Body of pancreas (tissue), 4 donors: Measurements from ENCODE around the gene GPR139. TPM values are rescaled to one million over a fixed set of nuclear protein-coding genes. Genes with fewer than 3 reads are reported as not detected.

Source experiments
- ATAC-seq: fragments of 150-250 bp; one replicate; pipeline ENCODE4 v1.9.1; 2016
- DNase-seq, 4 donors: peaks; one replicate each; pipeline ENCODE4 v3.0.0-alpha.2; 2019
- H3K27ac ChIP-seq, 4 donors: fragments of 200-600 bp; sonication (generic); 1 replicate in 3 of 4; 2 replicates in 1 of 4; pipeline versions ENCODE4 v1.5.1 to v1.6.1; 2016 to 2019; ENCODE audit warnings: mild to moderate bottlenecking in 1 of 4, mixed read lengths in 1 of 4, moderate library complexity in 1 of 4
- H3K27me3 ChIP-seq, 2 donors: fragments of 200-600 bp; sonication (generic); one replicate each; pipeline ENCODE4 v1.6.0; 2016; ENCODE audit warnings: mild to moderate bottlenecking in 1 of 2
- H3K36me3 ChIP-seq, 2 donors: fragments of 200-600 bp; sonication (generic); replicated peaks in 1 of 2; 2 replicates each; pipeline ENCODE4 v1.5.1; 2016; ENCODE audit warnings: low read depth in 2 of 2; ENCODE audit not compliant: insufficient read depth in 1 of 2
- H3K4me1 ChIP-seq: fragments of 200-600 bp; sonication (generic); one replicate; pipeline ENCODE4 v1.6.0; 2016
- H3K4me3 ChIP-seq, 2 donors: fragments of 200-600 bp; sonication (generic); 1 replicate in 1 of 2; 2 replicates in 1 of 2; pipeline ENCODE4 v1.5.1; 2016 to 2019
- H3K9me3 ChIP-seq, 3 donors: fragments of 200-600 bp; sonication (generic); 1 replicate in 2 of 3; 2 replicates in 1 of 3; pipeline ENCODE4 v1.5.1; 2016
- POLR2A ChIP-seq, 3 donors: fragments of 450-650 bp; IDR thresholded peaks; one replicate each; pipeline ENCODE4 v1.6.1; 2016; ENCODE audit warnings: antibody characterized with exemption in 3 of 3, mild to moderate bottlenecking in 2 of 3
- WGBS, 2 donors: methylation state at CpG; one replicate each; pipeline ENCODE4 v1.1.5; 2017; 5-methylcytosine and 5-hydroxymethylcytosine counted together
- intact Hi-C: fragments of 100-400 bp; cut with DNase I; formaldehyde crosslinking; loops from one replicate; pipeline ENCODE4 v1.15.1; 2023
- total RNA-seq, 2 donors: library from RNA; depleted of rRNA; stranded (reverse); fragments of >200 nt; gene quantifications; one replicate each; pipeline ENCODE4 v1.1.0, GENCODE V29; 2016
- TF ChIP-seq, protein P1 (sequence below), 7 experiments: fragments of 450-650 bp in 4 of 7; fragments of 200-600 bp in 3 of 7; sonication (generic) in 3 of 7; IDR thresholded peaks; one replicate each; pipeline ENCODE4 v1.5.1; 2016 to 2019; ENCODE audit warnings: antibody characterized with exemption in 7 of 7

GPR139 gene
- total RNA-seq, 2 donors from 2014 or later, result not detected

DNA sequence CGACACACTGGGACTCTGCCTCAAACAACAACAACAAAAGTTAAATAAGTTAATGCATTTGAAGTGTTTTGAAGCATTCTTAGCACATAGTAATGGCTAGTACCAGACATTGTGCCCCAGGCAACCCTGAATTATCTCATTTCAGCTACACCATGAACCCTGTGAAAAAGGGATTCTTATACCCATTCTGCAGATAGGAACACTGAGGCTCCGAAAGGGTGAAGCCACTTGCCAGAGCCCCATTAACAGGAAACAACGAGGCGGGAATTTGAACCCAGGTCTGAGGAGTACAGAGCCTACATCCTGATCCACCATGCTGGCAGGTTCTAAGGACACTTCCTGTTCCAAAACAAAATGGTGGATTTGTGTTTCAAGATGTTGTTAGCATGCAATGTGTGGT, 9.2 kb downstream of the GPR139 start:
- no peaks in the 10 kb centered on the region for H3K27me3 ChIP-seq
- intact Hi-C loops, result no loop called here
- DNase-seq (no peak), ATAC-seq (no peak)
- TF ChIP-seq, protein P1, sequence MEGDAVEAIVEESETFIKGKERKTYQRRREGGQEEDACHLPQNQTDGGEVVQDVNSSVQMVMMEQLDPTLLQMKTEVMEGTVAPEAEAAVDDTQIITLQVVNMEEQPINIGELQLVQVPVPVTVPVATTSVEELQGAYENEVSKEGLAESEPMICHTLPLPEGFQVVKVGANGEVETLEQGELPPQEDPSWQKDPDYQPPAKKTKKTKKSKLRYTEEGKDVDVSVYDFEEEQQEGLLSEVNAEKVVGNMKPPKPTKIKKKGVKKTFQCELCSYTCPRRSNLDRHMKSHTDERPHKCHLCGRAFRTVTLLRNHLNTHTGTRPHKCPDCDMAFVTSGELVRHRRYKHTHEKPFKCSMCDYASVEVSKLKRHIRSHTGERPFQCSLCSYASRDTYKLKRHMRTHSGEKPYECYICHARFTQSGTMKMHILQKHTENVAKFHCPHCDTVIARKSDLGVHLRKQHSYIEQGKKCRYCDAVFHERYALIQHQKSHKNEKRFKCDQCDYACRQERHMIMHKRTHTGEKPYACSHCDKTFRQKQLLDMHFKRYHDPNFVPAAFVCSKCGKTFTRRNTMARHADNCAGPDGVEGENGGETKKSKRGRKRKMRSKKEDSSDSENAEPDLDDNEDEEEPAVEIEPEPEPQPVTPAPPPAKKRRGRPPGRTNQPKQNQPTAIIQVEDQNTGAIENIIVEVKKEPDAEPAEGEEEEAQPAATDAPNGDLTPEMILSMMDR (IDR thresholded peaks at IDR 0.05), result no peak
- no peak for TF ChIP-seq POLR2A (IDR thresholded peaks at IDR 0.05)
- no peaks in the 10 kb centered on the region for H3K36me3 ChIP-seq
- no peaks in the 10 kb centered on the region for H3K4me1 ChIP-seq
- H3K27ac ChIP-seq, result no peak overlapping the region
- no peak overlapping the region for H3K4me3 ChIP-seq
- H3K9me3 ChIP-seq, result peaks cover 0 to 5% (median 0%) of the 10 kb centered on the region in 3 donors
- 75 to 88% methylated on average over 4 of the region's 4 CpGs for WGBS, 2 donors

DNA sequence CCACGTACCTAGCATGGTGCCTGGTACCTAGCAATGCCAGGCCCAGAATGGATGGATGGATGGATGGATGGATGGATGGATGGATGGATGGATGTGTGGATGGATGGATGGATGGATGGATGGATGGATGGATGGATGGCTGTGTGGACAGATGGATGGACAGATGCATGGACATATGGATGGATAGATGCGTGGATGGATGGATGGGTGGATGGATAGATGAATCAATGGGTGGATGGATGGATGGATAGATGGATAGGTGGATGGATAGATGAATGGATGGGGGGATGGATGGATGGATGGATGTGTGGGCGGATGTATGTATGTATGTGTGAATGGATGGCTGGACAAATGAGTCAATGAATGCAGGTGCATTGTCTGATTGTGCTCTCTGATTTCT, 12.6 kb downstream of the GPR139 start:
- Histone ChIP-seq H3K9me3 (no peaks in the 10 kb centered on the region), H3K27me3 (no peaks in the 10 kb centered on the region), H3K27ac (no peak overlapping the region), H3K4me1 (no peaks in the 10 kb centered on the region), H3K36me3 (no peaks in the 10 kb centered on the region), H3K4me3 (no peak overlapping the region)
- DNase-seq, result no peak
- intact Hi-C loops, result no loop called here
- TF ChIP-seq, protein P1 (IDR thresholded peaks at IDR 0.05), result no peak
- TF ChIP-seq POLR2A (IDR thresholded peaks at IDR 0.05), result no peak
- 43 to 65% methylated on average over 3 of the region's 3 CpGs for WGBS, 2 donors
- ATAC-seq, result no peak

DNA sequence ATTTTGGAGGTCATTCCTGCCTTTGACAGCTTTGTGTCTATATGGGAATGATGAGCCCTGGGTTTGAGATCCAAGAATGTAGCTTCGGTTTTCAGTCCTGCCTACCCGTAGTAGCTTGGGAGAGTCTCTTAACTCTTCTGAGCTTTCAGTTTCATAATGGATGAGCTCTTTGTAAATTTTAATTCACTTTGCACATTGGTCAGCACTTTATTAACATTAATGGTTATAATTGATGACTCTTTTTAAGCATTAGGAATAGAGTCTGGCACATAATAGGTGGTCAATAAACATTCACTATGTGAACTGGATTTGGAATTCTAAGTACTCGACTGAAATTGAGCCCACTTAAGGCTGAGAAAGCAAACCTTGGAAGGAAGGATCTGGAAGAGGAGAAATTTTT, 17.3 kb downstream of the GPR139 start:
- intact Hi-C loops, result no loop called here
- ATAC-seq, result no peak
- no peaks in the 10 kb centered on the region for H3K27me3 ChIP-seq
- no peak for DNase-seq
- no peaks in the 10 kb centered on the region for H3K36me3 ChIP-seq
- WGBS, 2 donors, result 56 to 58% methylated on average over 3 of the region's 3 CpGs
- H3K4me1 ChIP-seq, result no peaks in the 10 kb centered on the region
- no peak overlapping the region for H3K27ac ChIP-seq
- TF ChIP-seq, protein P1 (IDR thresholded peaks at IDR 0.05), result no peak
- TF ChIP-seq POLR2A (IDR thresholded peaks at IDR 0.05), result no peak
- no peaks in the 10 kb centered on the region for H3K9me3 ChIP-seq
- H3K4me3 ChIP-seq, result no peak overlapping the region

DNA sequence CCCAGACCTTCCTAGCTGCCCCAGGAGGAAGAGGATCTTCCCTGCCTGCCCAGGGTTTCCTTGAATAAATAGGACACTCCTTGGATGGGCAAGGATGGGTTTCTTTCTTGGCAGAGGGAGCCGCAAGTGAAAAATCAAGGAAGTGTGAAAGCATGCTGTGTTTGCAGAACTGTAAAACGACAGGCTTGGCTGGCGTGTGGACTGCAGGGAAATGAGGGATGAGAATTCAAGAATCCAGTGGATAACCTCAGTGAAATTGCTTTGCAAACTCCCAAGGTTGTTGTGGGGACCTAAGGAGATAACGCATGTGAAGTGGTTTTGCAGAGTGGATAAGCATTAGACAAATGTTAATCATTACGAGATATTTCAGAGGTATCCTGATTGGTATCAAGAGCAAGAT, 20.4 kb downstream of the GPR139 start:
- no peak overlapping the region for H3K27ac ChIP-seq
- DNase-seq, result no peak
- no peaks in the 10 kb centered on the region for H3K36me3 ChIP-seq
- no peak overlapping the region for H3K4me3 ChIP-seq
- intact Hi-C loops, result no loop called here
- no peak for ATAC-seq
- TF ChIP-seq POLR2A (IDR thresholded peaks at IDR 0.05), result no peak
- TF ChIP-seq, protein P1 (IDR thresholded peaks at IDR 0.05), result no peak
- no peaks in the 10 kb centered on the region for H3K4me1 ChIP-seq
- no peaks in the 10 kb centered on the region for H3K27me3 ChIP-seq
- no peaks in the 10 kb centered on the region for H3K9me3 ChIP-seq
- WGBS, 2 donors, result 17% methylated on average over 5 of the region's 5 CpGs

DNA sequence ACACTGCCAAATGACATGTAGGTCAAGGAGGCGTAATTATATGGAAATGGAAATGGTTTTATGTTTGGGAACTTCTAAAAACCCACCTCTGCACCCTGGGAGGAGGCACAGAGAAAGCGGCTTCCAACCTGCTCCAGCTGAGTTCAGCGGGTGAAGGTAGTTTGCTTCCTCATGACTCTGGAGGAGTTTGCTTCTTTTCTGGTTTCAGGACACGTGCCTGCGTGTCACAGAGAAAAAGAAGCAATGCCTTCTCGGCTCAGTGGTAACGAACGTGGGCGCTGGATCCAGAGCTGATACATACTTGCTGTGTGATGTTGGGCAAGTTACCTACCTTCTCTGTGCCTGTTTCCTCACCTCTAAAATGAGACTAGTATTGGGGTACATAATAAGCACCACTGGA, 22.1 kb downstream of the GPR139 start:
- H3K4me1 ChIP-seq, result no peaks in the 10 kb centered on the region
- 73 to 89% methylated on average over 9 of the region's 9 CpGs for WGBS, 2 donors
- no peak for ATAC-seq

More for the DNA sequence above, 22.1 kb downstream of the GPR139 start:
- Histone ChIP-seq H3K36me3 (no peaks in the 10 kb centered on the region), H3K27me3 (no peaks in the 10 kb centered on the region), H3K4me3 (no peak overlapping the region), H3K9me3 (no peaks in the 10 kb centered on the region), H3K27ac (no peak overlapping the region)
- no peak for TF ChIP-seq POLR2A (IDR thresholded peaks at IDR 0.05)
- TF ChIP-seq, protein P1 (IDR thresholded peaks at IDR 0.05), result no peak
- intact Hi-C loops, result no loop called here
- no peak for DNase-seq
